K562 (cell line): ENCODE data around the gene IRAK3. TPM values are rescaled to one million over a fixed set of nuclear protein-coding genes. Genes with fewer than 3 reads are reported as not detected.

Source experiments
- ATF7 ChIP-seq: fragments of 450-650 bp; IDR thresholded peaks from 2 replicates; pipeline ENCODE4 v1.7.1; 2014; ENCODE audit warnings: mild to moderate bottlenecking, moderate library complexity
- BCL6 ChIP-seq: fragments of 250-450 bp; sonication (Bioruptor Pico); IDR thresholded peaks from 2 replicates; pipeline ENCODE4 v1.4.0; 2020
- CEBPG ChIP-seq, 3 experiments: fragments of 200-800 bp in 1 of 3; sonication (Bioruptor generic) in 1 of 3; sonication (generic) in 1 of 3; formaldehyde crosslinking in 1 of 3; IDR thresholded peaks in 2 of 3; conservative IDR thresholded peaks in 1 of 3; 2 replicates each; pipeline versions ENCODE4 v1.6.1 to v1.8.0; 2016 to 2022; ENCODE audit warnings: missing compliant biosample characterization in 2 of 3, missing genetic modification characterization in 2 of 3, mild to moderate bottlenecking in 1 of 3, missing genetic modification reagents in 1 of 3
- FOS ChIP-seq: IDR thresholded peaks from 3 replicates; pipeline ENCODE4 v1.6.1; 2011; ENCODE audit not compliant: insufficient read length; ENCODE audit errors: extremely low read depth
- FOXA3 ChIP-seq, 2 experiments: fragments of 450-650 bp in 1 of 2; sonication (generic) in 1 of 2; formaldehyde crosslinking; IDR thresholded peaks in 1 of 2; conservative IDR thresholded peaks in 1 of 2; 2 replicates each; pipeline versions ENCODE4 v1.4.0 to v1.8.0; 2020 to 2022; ENCODE audit warnings: mild to moderate bottlenecking in 2 of 2, missing genetic modification reagents in 1 of 2
- FOXK2 ChIP-seq, 2 experiments: fragments of 450-650 bp; IDR thresholded peaks in 1 of 2; conservative IDR thresholded peaks in 1 of 2; 2 replicates each; pipeline ENCODE4 v1.6.1; 2016; ENCODE audit warnings: low read depth in 2 of 2, mild to moderate bottlenecking in 1 of 2
- FUS ChIP-seq: fragments of 200-400 bp; formaldehyde crosslinking; optimal IDR thresholded peaks from 2 replicates; pipeline ENCODE3; 2017; ENCODE audit warnings: low read depth, low read length
- HDGF ChIP-seq: fragments of 450-650 bp; IDR thresholded peaks from 2 replicates; pipeline ENCODE4 v1.6.1; 2016
- HIVEP1 ChIP-seq: fragments of 250-450 bp; sonication (Bioruptor Pico); IDR thresholded peaks from 2 replicates; pipeline ENCODE4 v1.4.0; 2020; ENCODE audit warnings: mild to moderate bottlenecking
- IFI16 ChIP-seq: fragments of 250-450 bp; sonication (Bioruptor Pico); IDR thresholded peaks from 2 replicates; pipeline ENCODE4 v2.1.2; 2022; ENCODE audit warnings: mild to moderate bottlenecking, inconsistent platforms
- NCOR1 ChIP-seq: fragments of 450-650 bp; IDR thresholded peaks from 2 replicates; pipeline ENCODE4 v1.6.1; 2016; ENCODE audit warnings: mild to moderate bottlenecking, moderate library complexity
- POU5F1 ChIP-seq: fragments of 150-350 bp; IDR thresholded peaks from 2 replicates; pipeline ENCODE4 v1.6.1; 2014; ENCODE audit warnings: borderline replicate concordance, low read length, low read depth, mild to moderate bottlenecking; ENCODE audit not compliant: partially characterized antibody
- PYGO2 ChIP-seq: fragments of 450-650 bp; IDR thresholded peaks from 2 replicates; pipeline ENCODE4 v1.6.1; 2016; ENCODE audit warnings: mild to moderate bottlenecking, missing genetic modification characterization, moderate library complexity, missing compliant biosample characterization
- STAG1 ChIP-seq: sonication (generic); formaldehyde crosslinking; IDR thresholded peaks from 2 replicates; pipeline ENCODE4 v1.5.0; 2020; ENCODE audit warnings: missing genetic modification reagents, borderline replicate concordance
- ZFX ChIP-seq: sonication (generic); formaldehyde crosslinking; IDR thresholded peaks from 2 replicates; pipeline ENCODE4 v1.8.0; 2022; ENCODE audit warnings: mild to moderate bottlenecking, missing genetic modification reagents, moderate library complexity
- ZNF41 ChIP-seq: fragments of 250-450 bp; sonication (Bioruptor Pico); conservative IDR thresholded peaks from 2 replicates; pipeline ENCODE4 v1.4.0; 2020; ENCODE audit warnings: mild to moderate bottlenecking
- ZNF431 ChIP-seq: sonication (generic); formaldehyde crosslinking; IDR thresholded peaks from 2 replicates; pipeline ENCODE4 v1.8.0; 2022; ENCODE audit warnings: mild to moderate bottlenecking, missing genetic modification reagents
- ZNF699 ChIP-seq: fragments of 250-450 bp; sonication (Bioruptor Pico); IDR thresholded peaks from 2 replicates; pipeline ENCODE4 v1.8.0; 2021; ENCODE audit warnings: mild to moderate bottlenecking, moderate library complexity; ENCODE audit not compliant: insufficient replicate concordance
- ZNF764 ChIP-seq: fragments of 250-450 bp; sonication (Bioruptor Pico); IDR thresholded peaks from 2 replicates; pipeline ENCODE4 v1.4.0; 2020; ENCODE audit warnings: low read depth, mild to moderate bottlenecking, moderate library complexity
- polyA plus RNA-seq, 8 experiments: library from polyadenylated mRNA; depleted of rRNA in 4 of 8; stranded (reverse) in 5 of 8; unstranded in 3 of 8; fragments of >200 nt; fragmentation: Nextera tagmentation in 2 of 8; fragmentation: Illumina TruSeq in 1 of 8; extraction: Ambion mirVana in 2 of 8; extraction: Trizol in 1 of 8; gene quantifications; 2 replicates each; pipeline versions ENCODE4 v1.2.1 to v1.2.3, GENCODE V29; 2011 to 2014; ENCODE audit warnings: inconsistent platforms in 1 of 8, missing spikeins in 1 of 8
- total RNA-seq, 7 experiments: library from RNA; depleted of rRNA in 6 of 7; stranded (reverse); fragments of >200 nt in 6 of 7; fragmentation: Illumina TruSeq in 2 of 7; extraction: Trizol in 2 of 7; gene quantifications; 2 replicates each; pipeline versions ENCODE4 v1.2.1 to v1.2.3, GENCODE V29; 2011 to 2021; ENCODE audit warnings: low replicate concordance in 1 of 7
- TF ChIP-seq, protein P1 (sequence below): IDR thresholded peaks from 2 replicates; pipeline ENCODE4 v1.6.1; 2011; ENCODE audit warnings: borderline replicate concordance, low read depth, mild to moderate bottlenecking, moderate library complexity, low read length; ENCODE audit not compliant: insufficient read depth, poor library complexity, severe bottlenecking
- TF ChIP-seq, protein P2 (sequence below), 2 experiments: fragments of 150-350 bp in 1 of 2; IDR thresholded peaks; 2 replicates each; pipeline ENCODE4 v1.6.1; 2012 to 2016; ENCODE audit warnings: low read depth in 2 of 2, low read length in 2 of 2, mild to moderate bottlenecking in 1 of 2, moderate library complexity in 1 of 2
- TF ChIP-seq, protein P3 (sequence below): fragments of 450-650 bp; formaldehyde crosslinking; conservative IDR thresholded peaks from 2 replicates; pipeline ENCODE4 v1.4.0; 2022; ENCODE audit warnings: mild to moderate bottlenecking, missing genetic modification characterization

IRAK3 gene
- total and polyA plus RNA-seq, 9 of the 15 experiments (the other 6 are each of a cell fraction or from before 2014, with no cell fraction given) = 0.06 to 0.09 (median 0.07) TPM; not detected in 6

DNA sequence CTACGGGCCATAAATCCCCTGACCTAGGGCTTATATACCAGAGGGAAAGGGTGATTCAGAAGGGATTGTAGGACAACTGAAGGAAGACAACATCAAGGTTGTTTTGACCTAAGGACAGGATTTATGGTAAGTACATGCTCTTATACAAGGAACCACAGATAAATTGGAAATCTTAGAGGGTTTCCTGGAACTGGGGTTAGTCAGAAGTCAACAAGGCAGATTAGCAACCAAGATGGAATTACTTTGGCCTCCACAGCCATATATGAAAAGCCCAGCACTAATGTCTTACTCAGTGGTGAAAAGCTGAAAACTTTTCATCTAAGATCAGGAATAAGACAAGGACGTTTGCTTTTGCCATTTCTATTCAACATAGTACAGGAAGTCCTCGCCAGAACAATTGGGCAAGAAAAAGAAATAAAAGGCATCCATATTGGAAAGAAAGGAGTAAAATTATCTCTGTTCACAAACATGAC is 24.6 kb upstream of the IRAK3 start (continued):
- no peak for TF ChIP-seq STAG1 (CRISPR knock-in tag)
- TF ChIP-seq FUS = no peak
- TF ChIP-seq POU5F1 = no peak
- TF ChIP-seq ATF7 = no peak
- peak; percentile 73; the same call in 1 of the 2 replicates for TF ChIP-seq ZNF41
- TF ChIP-seq HDGF = no peak
- TF ChIP-seq, protein P1, sequence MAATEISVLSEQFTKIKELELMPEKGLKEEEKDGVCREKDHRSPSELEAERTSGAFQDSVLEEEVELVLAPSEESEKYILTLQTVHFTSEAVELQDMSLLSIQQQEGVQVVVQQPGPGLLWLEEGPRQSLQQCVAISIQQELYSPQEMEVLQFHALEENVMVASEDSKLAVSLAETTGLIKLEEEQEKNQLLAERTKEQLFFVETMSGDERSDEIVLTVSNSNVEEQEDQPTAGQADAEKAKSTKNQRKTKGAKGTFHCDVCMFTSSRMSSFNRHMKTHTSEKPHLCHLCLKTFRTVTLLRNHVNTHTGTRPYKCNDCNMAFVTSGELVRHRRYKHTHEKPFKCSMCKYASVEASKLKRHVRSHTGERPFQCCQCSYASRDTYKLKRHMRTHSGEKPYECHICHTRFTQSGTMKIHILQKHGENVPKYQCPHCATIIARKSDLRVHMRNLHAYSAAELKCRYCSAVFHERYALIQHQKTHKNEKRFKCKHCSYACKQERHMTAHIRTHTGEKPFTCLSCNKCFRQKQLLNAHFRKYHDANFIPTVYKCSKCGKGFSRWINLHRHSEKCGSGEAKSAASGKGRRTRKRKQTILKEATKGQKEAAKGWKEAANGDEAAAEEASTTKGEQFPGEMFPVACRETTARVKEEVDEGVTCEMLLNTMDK = no peak
- TF ChIP-seq FOS = no peak
- TF ChIP-seq ZNF764 (CRISPR knock-in tag) = no peak
- TF ChIP-seq, protein P2, sequence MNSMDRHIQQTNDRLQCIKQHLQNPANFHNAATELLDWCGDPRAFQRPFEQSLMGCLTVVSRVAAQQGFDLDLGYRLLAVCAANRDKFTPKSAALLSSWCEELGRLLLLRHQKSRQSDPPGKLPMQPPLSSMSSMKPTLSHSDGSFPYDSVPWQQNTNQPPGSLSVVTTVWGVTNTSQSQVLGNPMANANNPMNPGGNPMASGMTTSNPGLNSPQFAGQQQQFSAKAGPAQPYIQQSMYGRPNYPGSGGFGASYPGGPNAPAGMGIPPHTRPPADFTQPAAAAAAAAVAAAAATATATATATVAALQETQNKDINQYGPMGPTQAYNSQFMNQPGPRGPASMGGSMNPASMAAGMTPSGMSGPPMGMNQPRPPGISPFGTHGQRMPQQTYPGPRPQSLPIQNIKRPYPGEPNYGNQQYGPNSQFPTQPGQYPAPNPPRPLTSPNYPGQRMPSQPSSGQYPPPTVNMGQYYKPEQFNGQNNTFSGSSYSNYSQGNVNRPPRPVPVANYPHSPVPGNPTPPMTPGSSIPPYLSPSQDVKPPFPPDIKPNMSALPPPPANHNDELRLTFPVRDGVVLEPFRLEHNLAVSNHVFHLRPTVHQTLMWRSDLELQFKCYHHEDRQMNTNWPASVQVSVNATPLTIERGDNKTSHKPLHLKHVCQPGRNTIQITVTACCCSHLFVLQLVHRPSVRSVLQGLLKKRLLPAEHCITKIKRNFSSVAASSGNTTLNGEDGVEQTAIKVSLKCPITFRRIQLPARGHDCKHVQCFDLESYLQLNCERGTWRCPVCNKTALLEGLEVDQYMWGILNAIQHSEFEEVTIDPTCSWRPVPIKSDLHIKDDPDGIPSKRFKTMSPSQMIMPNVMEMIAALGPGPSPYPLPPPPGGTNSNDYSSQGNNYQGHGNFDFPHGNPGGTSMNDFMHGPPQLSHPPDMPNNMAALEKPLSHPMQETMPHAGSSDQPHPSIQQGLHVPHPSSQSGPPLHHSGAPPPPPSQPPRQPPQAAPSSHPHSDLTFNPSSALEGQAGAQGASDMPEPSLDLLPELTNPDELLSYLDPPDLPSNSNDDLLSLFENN (IDR thresholded peaks at IDR 0.05; ENCODE audit: low read depth in 2 of 2, low read length in 2 of 2) = no peak
- TF ChIP-seq CEBPG (CRISPR knock-in tag; IDR thresholded peaks at IDR 0.05) = no peak
- no peak for TF ChIP-seq CEBPG (tag; conservative IDR thresholded peaks at IDR 0.05 in 1 of 2, IDR thresholded peaks at IDR 0.05 in 1 of 2)
- no peak for TF ChIP-seq ZFX (CRISPR knock-in tag)
- TF ChIP-seq HIVEP1 = peak; percentile 87
- peak in 1 of 2 experiments; percentile 89; a peak in 2 of 4 replicates for TF ChIP-seq FOXA3 (CRISPR knock-in tag; conservative IDR thresholded peaks at IDR 0.05 in 1 of 2, IDR thresholded peaks at IDR 0.05 in 1 of 2)
- peak; percentile 61; the same call in 1 of the 2 replicates for TF ChIP-seq PYGO2 (tag)
- no peak for TF ChIP-seq ZNF431
- 0 out of 2 replicates have a peak, but pooled peaks have one; percentile 57 for TF ChIP-seq BCL6 (CRISPR knock-in tag)
- TF ChIP-seq IFI16 (CRISPR knock-in tag) = no peak
- no peak for TF ChIP-seq ZNF699 (CRISPR knock-in tag)
- TF ChIP-seq FOXK2 (conservative IDR thresholded peaks at IDR 0.05 in 1 of 2, IDR thresholded peaks at IDR 0.05 in 1 of 2; ENCODE audit: low read depth in 2 of 2) = peak; percentile 71 to 72
- TF ChIP-seq NCOR1 = peak; percentile 73
- TF ChIP-seq, protein P3, sequence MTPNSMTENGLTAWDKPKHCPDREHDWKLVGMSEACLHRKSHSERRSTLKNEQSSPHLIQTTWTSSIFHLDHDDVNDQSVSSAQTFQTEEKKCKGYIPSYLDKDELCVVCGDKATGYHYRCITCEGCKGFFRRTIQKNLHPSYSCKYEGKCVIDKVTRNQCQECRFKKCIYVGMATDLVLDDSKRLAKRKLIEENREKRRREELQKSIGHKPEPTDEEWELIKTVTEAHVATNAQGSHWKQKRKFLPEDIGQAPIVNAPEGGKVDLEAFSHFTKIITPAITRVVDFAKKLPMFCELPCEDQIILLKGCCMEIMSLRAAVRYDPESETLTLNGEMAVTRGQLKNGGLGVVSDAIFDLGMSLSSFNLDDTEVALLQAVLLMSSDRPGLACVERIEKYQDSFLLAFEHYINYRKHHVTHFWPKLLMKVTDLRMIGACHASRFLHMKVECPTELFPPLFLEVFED = no peak
